B cell (primary cell): ENCODE data around the gene JAG2. TPM values are rescaled to one million over a fixed set of nuclear protein-coding genes. Genes with fewer than 3 reads are reported as not detected.

Source experiments
- ATAC-seq: fragments of 200-7000 bp; cut with Tn5 transposase; one replicate; pipeline ENCODE4 v1.10.0; 2021; ENCODE audit warnings: low read depth, mild to moderate bottlenecking, moderate number of reproducible peaks, moderate library complexity
- CTCF ChIA-PET: fragments of 350-600 bp; sonication (Branson Sonifier 250); formaldehyde crosslinking; loops from one replicate; lab custom pipeline; 2021; ENCODE audit warnings: antibody characterized with exemption, inconsistent platforms; lab: Charles Lee
- POLR2A ChIA-PET: fragments of 350-600 bp; sonication (Branson Sonifier 250); formaldehyde crosslinking; loops from one replicate; lab custom pipeline; 2021; ENCODE audit warnings: antibody characterized with exemption; lab: Charles Lee
- DNase-seq: peaks from one replicate; pipeline ENCODE4 v3.0.0; 2013
- H2AFZ ChIP-seq: 2 replicates; pipeline ENCODE4 v1.6.1; 2012; ENCODE audit warnings: mild to moderate bottlenecking, low read depth, low read length; ENCODE audit not compliant: insufficient read depth, poor library complexity, severe bottlenecking
- H3K27ac ChIP-seq, 2 donors: 1 replicate in 1 of 2; 2 replicates in 1 of 2; pipeline ENCODE4 v1.5.1; 2012 to 2013; ENCODE audit warnings: low read length in 2 of 2, mild to moderate bottlenecking in 2 of 2, moderate library complexity in 1 of 2
- H3K27me3 ChIP-seq, 4 experiments: fragments of 200-600 bp in 1 of 4; sonication (generic) in 1 of 4; replicated peaks in 1 of 4; 1 replicate in 2 of 4; 2 replicates in 2 of 4; pipeline versions ENCODE4 v1.6.1 to v1.7.0; 2013 to 2016; ENCODE audit warnings: low read length in 3 of 4, mild to moderate bottlenecking in 2 of 4, mixed read lengths in 1 of 4, moderate library complexity in 1 of 4; ENCODE audit not compliant: insufficient read depth in 4 of 4, control insufficient read depth in 3 of 4; ENCODE audit errors: control extremely low read depth in 1 of 4
- H3K36me3 ChIP-seq, 2 experiments: replicated peaks in 1 of 2; 1 replicate in 1 of 2; 2 replicates in 1 of 2; pipeline versions ENCODE4 v1.6.1 to v1.7.1; 2013; ENCODE audit warnings: low read length in 1 of 2; ENCODE audit not compliant: insufficient read depth in 2 of 2, control insufficient read depth in 1 of 2; ENCODE audit errors: control extremely low read depth in 1 of 2, extremely low read depth in 1 of 2
- H3K4me1 ChIP-seq, 2 donors: fragments of 200-600 bp in 1 of 2; sonication (generic) in 1 of 2; 1 replicate in 1 of 2; 2 replicates in 1 of 2; pipeline versions ENCODE4 v1.5.1 to v1.6.1; 2013 to 2017; ENCODE audit warnings: low read length in 2 of 2; ENCODE audit not compliant: control insufficient read depth in 2 of 2, insufficient read depth in 2 of 2
- H3K4me2 ChIP-seq: replicated peaks from 2 replicates; pipeline ENCODE3; 2012; ENCODE audit warnings: mild to moderate bottlenecking, low read depth, low read length; ENCODE audit not compliant: poor library complexity, severe bottlenecking
- H3K4me3 ChIP-seq, 5 experiments: fragments of 200-600 bp in 1 of 5; sonication (generic) in 1 of 5; 1 replicate in 3 of 5; 2 replicates in 2 of 5; pipeline versions ENCODE4 v1.5.1 to v1.7.0; 2011 to 2016; ENCODE audit warnings: low read length in 4 of 5, mild to moderate bottlenecking in 4 of 5, low read depth in 2 of 5, control low read depth in 1 of 5, moderate library complexity in 1 of 5; ENCODE audit not compliant: insufficient read depth in 1 of 5; ENCODE audit errors: control extremely low read depth in 1 of 5, extremely low read depth in 1 of 5
- H3K79me2 ChIP-seq: fragments of 200-600 bp; sonication (generic); one replicate; pipeline ENCODE4 v1.6.0; 2016; ENCODE audit warnings: low read length; ENCODE audit not compliant: control insufficient read depth, insufficient read depth
- H3K9ac ChIP-seq: fragments of 200-600 bp; sonication (generic); 2 replicates; pipeline ENCODE4 v1.6.1; 2017; ENCODE audit warnings: mild to moderate bottlenecking, low read length, moderate library complexity
- H3K9me3 ChIP-seq, 3 donors: one replicate each; pipeline versions ENCODE4 v1.6.1 to v1.7.1; 2013; ENCODE audit warnings: low read length in 2 of 3; ENCODE audit not compliant: control insufficient read depth in 2 of 3, insufficient read depth in 1 of 3; ENCODE audit errors: control extremely low read depth in 1 of 3
- H4K20me1 ChIP-seq: 2 replicates; pipeline ENCODE4 v1.6.0; 2012; ENCODE audit warnings: mild to moderate bottlenecking, low read length; ENCODE audit not compliant: insufficient read depth, control insufficient read depth, poor library complexity, severe bottlenecking
- H3K27ac Mint-ChIP-seq: one replicate; pipeline ENCODE4 v1.8.0; 2021; ENCODE audit warnings: mixed read lengths
- H3K27me3 Mint-ChIP-seq: one replicate; pipeline ENCODE4 v1.8.0; 2021; ENCODE audit warnings: mixed read lengths
- H3K4me1 Mint-ChIP-seq: one replicate; pipeline ENCODE4 v1.8.0; 2021; ENCODE audit warnings: mixed read lengths
- H3K4me3 Mint-ChIP-seq: one replicate; pipeline ENCODE4 v1.8.0; 2021; ENCODE audit warnings: mixed read lengths
- H3K9me3 Mint-ChIP-seq: one replicate; pipeline ENCODE4 v1.8.0; 2022; ENCODE audit warnings: mixed read lengths; ENCODE audit not compliant: insufficient read depth
- EZH2 ChIP-seq: IDR thresholded peaks from 2 replicates; pipeline ENCODE4 v1.6.1; 2012; ENCODE audit warnings: borderline replicate concordance, low read depth, mild to moderate bottlenecking, moderate library complexity, low read length; ENCODE audit not compliant: insufficient read depth, poor library complexity, severe bottlenecking
- WGBS: methylation state at CpG from one replicate; pipeline ENCODE4 v1.1.5; 2013; ENCODE audit warnings: missing lambda C conversion rate; ENCODE audit not compliant: insufficient coverage; 5-methylcytosine and 5-hydroxymethylcytosine counted together
- intact Hi-C: fragments of 100-400 bp; cut with micrococcal nuclease; formaldehyde crosslinking; loops from one replicate; pipeline ENCODE4 v1.10.0; 2022
- polyA plus RNA-seq: library from polyadenylated mRNA; depleted of rRNA; stranded (reverse); fragments of >200 nt; gene quantifications from 2 replicates; pipeline ENCODE4 v1.2.3, GENCODE V29; 2012
- total RNA-seq, 2 donors: library from RNA; stranded (reverse); fragments of 120-200 nt in 1 of 2; gene quantifications; 1 replicate in 1 of 2; 2 replicates in 1 of 2; pipeline versions ENCODE4 v1.2.3 to v1.2.4, GENCODE V29; 2013 to 2022
- TF ChIP-seq, protein P1 (sequence below): fragments of 200-600 bp; IDR thresholded peaks from one replicate; pipeline ENCODE4 v1.8.0; 2022; ENCODE audit warnings: antibody characterized with exemption, mild to moderate bottlenecking

The JAG2 gene
- total and polyA plus RNA-seq, 2 donors (not counting 1 experiment from before 2014, with no cell fraction given): 0.27 to 0.34 TPM

DNA sequence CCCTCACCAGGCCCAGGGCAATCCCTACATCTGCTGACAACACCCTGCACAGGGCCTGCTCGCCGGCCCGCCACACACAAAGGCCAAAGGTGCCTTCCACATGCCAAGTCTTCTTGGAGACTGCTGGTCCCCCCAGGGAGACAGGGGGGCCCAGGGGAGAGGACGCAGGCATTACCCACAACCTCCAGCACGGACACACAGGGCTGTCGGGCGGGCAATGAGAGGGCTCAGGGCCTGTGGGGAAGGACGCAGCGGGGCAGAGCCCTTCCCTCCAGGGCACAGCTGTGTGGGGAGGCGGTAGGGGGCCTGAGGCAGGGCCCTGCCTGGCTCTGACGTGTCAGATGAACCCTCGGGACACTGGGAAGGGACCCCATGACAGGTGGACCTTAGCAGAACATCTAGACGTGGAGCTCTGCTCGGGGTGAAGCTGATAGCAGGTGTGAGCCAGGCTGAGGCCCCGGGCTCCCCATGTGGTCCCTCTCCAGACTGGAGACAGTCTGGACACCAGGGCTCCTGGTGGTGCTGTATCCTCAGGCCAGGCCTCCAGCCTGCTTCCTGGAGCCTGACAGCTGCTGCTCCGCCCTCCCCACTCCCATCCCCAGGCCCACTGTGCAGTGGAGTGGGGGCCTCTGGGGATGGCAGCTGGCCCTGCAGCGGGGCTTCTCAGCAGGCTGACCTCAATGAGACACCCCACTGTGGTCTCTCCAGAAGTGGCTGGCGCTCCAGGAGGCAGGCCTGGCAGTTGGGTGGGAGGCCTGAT is 44.1 kb upstream of the JAG2 start:
- Histone ChIP-seq H3K4me2 (no peak overlapping the region), H3K9me3 (peaks cover 0 to 7% (median 0%) of the 10 kb centered on the region in 3 donors), H3K4me3 (no peak overlapping the region), H3K79me2 (peaks cover 2% of the 10 kb centered on the region), H3K9ac (no peak overlapping the region), H3K4me1 (no peaks in the 10 kb centered on the region), H3K27me3 (no peaks in the 10 kb centered on the region), H4K20me1 (peaks cover 14% of the 10 kb centered on the region), H3K27ac (no peak overlapping the region), H2AFZ (no peak overlapping the region), H3K36me3 (peaks cover 2 to 27% of the 10 kb centered on the region in 2 experiments)
- WGBS: 96% methylated on average over 17 of the region's 18 CpGs
- TF ChIP-seq EZH2: no peak
- TF ChIP-seq, protein P1, sequence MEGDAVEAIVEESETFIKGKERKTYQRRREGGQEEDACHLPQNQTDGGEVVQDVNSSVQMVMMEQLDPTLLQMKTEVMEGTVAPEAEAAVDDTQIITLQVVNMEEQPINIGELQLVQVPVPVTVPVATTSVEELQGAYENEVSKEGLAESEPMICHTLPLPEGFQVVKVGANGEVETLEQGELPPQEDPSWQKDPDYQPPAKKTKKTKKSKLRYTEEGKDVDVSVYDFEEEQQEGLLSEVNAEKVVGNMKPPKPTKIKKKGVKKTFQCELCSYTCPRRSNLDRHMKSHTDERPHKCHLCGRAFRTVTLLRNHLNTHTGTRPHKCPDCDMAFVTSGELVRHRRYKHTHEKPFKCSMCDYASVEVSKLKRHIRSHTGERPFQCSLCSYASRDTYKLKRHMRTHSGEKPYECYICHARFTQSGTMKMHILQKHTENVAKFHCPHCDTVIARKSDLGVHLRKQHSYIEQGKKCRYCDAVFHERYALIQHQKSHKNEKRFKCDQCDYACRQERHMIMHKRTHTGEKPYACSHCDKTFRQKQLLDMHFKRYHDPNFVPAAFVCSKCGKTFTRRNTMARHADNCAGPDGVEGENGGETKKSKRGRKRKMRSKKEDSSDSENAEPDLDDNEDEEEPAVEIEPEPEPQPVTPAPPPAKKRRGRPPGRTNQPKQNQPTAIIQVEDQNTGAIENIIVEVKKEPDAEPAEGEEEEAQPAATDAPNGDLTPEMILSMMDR: no peak
- ATAC-seq: no peak
- Mint-ChIP-seq H3K4me3 (no peak overlapping the region), H3K4me1 (no peaks in the 10 kb centered on the region), H3K27ac (no peak overlapping the region), H3K27me3 (no peaks in the 10 kb centered on the region), H3K9me3 (no peaks in the 10 kb centered on the region)
- CTCF ChIA-PET: no interaction called here
- intact Hi-C loops: no loop called here
- DNase-seq: no peak
- POLR2A ChIA-PET: no interaction called here

DNA sequence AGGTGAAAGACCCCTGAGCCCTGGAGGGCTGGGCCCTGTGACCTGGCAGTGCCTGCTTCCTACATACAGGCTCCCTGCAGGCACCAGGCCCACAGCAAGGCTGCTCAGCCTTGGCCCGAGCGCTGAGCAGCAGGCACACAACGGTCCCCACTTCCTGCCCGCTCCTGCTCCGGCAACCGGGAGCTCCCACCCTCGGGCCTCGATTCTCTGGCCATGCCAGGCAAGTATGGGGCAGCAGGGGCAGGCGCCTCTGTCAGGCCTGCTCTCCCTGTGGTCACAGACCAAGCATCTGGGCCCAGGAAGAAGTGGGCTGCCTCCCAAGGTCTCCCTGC is 43.1 kb upstream of the JAG2 start:
- intact Hi-C loops: no loop called here
- H3K4me3 ChIP-seq: no peak overlapping the region
- WGBS: 88% methylated on average over 9 of the region's 9 CpGs
- H3K9me3 Mint-ChIP-seq: no peaks in the 10 kb centered on the region
- no peaks in the 10 kb centered on the region for H3K4me1 Mint-ChIP-seq
- peaks cover 0 to 7% (median 0%) of the 10 kb centered on the region in 3 donors for H3K9me3 ChIP-seq
- H3K4me3 Mint-ChIP-seq: no peak overlapping the region
- DNase-seq (no peak), ATAC-seq (no peak)
- H3K36me3 ChIP-seq: peaks cover 2 to 19% of the 10 kb centered on the region in 2 experiments
- no peak overlapping the region for H3K9ac ChIP-seq
- peaks cover 14% of the 10 kb centered on the region for H4K20me1 ChIP-seq
- H3K27me3 ChIP-seq: no peaks in the 10 kb centered on the region
- H3K4me1 ChIP-seq: no peaks in the 10 kb centered on the region
- H2AFZ ChIP-seq: no peak overlapping the region
- ChIA-PET POLR2A (no interaction called here), CTCF (interaction anchor here (1.6 kb wide), 1 partner anchor 140 kb away, joined by 3 read pairs; no protein-coding TSS in a partner anchor)
- no peak overlapping the region for H3K27ac Mint-ChIP-seq
- peaks cover 2% of the 10 kb centered on the region for H3K79me2 ChIP-seq
- H3K4me2 ChIP-seq: no peak overlapping the region
- no peak overlapping the region for H3K27ac ChIP-seq
- H3K27me3 Mint-ChIP-seq: no peaks in the 10 kb centered on the region
- TF ChIP-seq, protein P1: no peak
- no peak for TF ChIP-seq EZH2
